ENCODE data around the gene DDX47.
"Not testable (repeated sequence)": the region's sequence is repeated elsewhere in the genome, so short reads cannot be mapped to it uniquely, and the experiment has no call there.

Gene DDX47

DNA sequence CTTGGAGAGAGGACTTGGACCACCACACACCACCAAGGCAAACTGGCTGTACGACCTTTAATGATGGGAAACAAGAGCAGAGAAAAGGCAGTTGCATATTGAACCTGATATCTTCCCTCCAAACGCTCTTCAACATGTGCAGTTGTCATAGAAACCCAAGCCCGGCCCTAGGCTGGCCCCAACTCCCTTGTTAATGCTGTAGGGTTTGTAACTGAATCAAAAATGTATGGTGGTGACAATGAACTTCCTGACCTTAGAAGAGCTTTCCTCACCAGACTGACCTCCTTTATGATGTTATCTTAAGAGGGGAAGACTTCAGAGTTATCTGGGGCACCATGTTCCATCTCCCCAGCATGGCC is 15.4 kb upstream of the DDX47 start:
- no peak for DNase-seq

DNA sequence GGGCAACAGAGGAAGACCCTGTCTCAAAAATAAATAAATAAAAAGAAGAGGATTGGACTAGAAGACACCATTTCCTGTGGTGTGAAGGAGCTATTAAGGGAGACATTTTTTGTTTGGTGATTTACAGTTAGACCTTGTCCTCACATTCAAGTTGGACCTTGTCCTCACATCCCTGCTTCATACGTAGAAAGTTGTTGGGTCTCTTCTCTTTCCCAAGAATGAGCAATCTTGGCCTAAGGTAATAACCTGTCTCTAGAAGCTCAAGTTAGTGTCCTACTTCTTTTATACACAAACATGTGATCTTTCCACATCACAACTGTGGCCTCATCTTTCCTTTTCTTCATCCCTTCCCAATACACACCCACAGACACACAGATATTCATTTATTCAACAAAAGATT is 14.7 kb upstream of the DDX47 start:
- no peak for DNase-seq

DNA sequence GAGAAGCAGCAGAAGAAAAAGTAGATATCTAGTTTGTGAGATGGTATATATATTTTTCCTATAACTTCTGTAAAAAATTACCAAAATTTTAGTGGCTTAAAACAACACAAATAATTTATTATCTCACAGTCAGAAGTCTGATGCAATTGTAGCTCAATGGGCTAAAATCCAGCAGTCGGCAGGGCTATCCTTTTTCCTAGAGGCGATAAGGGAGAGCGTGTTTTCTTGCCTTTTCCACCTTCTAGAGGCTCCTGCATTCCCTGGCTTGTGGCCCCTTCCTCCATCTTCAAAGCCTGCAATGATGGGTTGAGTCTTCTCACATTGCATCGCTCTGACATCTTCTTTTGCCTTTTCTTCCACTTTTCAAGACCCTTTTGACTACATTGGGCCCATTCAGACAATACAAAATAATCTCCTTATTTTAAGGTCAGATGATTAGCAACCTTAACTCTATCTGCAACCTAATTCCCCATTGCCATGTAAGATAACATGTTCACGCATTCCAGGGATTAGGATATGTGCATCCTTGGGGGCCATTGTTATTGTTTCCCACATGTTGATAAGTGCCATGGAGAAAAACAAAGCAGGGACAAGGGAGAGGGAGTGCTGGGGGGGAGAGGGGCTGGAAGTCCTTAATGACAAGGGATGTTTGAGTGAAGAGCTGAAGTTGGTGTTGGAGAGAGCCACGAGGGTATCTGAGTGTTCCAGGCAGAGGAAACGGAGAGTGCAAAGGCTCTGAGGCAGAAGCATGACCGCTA is 13.8 kb upstream of the DDX47 start:
- no peak for DNase-seq

DNA sequence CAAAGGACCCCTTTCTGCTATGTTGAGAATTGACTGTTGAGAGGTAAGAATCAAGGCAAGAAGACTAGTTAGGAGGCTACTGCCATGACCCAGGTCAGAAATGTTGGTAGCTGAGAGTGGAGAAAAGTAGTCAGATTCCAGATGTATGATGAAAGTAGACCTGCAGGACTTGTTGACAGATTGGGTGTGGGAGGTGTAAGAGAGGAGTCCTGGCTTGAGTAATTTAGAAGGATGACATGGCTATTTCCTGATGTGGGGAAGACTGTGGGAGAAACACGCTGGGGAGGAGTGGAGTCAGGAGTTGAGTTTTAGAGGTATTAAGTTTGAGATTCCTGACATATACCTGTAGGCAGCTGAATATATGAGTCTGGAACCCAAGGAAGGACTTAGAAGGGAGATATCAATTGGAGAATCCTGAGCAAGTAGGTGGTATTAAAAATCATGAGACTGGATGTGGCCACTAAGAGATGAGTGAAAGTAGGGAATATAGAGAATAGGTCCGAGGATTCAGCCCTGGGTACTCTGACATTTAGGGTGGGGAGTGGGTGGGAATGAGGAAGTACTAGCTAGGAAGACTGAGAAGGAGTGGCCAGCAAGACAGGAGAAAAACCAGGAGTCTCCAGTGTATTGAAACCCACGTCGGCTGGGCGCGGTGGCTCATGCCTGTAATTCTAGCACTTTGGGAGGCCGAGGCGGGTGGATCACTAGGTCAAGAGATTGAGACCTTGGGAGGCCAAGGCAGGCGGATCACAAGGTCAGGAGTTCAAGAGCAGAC is 12.6 kb upstream of the DDX47 start:
- no peak for DNase-seq

DNA sequence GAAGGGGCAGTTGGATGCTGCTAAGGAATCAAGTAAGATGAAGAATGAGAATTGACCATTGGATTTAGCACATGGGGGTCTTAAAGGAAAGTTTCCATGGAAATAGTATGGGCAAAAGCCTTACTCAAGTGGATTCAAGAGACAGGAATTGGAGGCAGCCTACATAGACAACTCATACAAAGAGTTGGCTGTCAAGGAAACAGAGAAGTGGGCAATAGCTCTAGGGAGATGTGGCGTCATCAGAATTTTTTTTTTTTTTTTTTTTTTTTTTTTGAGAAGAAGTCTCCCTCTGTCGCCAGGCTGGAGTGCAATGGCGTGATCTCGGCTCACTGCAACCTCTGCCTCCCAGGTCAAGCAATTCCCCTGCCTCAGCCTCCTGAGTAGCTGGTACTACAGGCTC is 11.5 kb upstream of the DDX47 start:
- not testable (repeated sequence) for DNase-seq

DNA sequence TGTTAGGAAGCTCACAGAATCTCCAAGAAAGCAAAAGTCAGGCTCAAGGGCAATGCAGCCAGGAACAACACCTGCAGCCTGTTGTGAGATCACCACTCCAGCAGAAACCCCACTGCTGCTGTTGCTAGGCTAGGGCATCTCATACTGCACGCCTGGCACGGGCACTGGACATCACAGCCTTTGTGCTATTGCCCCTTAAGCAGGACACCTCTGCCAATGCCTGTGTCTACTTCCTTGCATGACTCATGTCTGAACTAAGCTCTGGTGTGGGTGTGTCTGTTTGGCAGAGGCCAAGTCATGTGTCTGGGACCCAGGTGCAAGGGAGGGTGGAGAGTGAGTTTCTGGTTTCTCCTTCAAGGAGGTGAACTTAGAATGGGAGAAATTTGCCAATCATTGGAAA is 10.0 kb upstream of the DDX47 start:
- peak; percentile 18 to 23 for DNase-seq

DNA sequence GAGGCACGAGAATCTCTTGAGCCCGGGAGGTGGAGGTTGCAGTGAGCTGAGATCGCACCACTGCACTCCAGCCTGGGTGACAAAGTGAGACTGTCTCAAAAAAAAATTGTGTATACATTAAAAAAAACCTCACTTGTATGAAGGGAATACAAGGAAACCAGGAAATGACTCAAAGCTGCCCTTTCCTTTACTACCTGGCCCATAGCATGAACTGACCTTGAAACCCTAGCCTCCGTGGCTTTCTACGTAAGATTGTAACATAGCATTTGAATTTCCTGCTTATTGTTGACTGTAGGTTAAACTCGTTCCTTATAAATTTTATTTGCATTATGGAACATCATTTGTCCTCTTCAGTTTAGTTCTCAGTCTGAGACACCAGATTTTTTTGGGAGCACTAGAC is 9.1 kb upstream of the DDX47 start:
- DNase-seq = no peak

DNA sequence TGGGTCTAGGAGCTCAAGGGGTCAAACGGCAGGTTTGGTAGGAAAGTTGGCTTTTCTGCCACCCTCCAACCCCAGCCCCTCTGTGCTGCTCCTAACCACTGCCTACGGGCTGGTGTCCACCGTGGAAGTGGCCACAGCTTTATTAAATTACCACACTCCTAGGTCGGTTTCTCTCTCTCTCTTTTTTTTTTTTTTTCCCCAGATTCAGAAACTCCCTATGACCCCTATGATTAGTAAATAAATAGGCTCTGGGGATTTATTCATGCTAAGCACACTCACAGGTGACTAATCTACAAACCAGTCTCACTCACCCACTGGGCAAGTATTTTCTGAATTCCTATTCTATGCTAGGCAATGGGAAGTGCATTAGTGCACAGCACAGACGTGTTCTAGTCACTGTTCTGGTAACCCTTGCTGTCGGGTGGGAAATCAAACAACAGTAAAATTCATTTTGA is 8.7 kb upstream of the DDX47 start:
- no peak for DNase-seq

DNA sequence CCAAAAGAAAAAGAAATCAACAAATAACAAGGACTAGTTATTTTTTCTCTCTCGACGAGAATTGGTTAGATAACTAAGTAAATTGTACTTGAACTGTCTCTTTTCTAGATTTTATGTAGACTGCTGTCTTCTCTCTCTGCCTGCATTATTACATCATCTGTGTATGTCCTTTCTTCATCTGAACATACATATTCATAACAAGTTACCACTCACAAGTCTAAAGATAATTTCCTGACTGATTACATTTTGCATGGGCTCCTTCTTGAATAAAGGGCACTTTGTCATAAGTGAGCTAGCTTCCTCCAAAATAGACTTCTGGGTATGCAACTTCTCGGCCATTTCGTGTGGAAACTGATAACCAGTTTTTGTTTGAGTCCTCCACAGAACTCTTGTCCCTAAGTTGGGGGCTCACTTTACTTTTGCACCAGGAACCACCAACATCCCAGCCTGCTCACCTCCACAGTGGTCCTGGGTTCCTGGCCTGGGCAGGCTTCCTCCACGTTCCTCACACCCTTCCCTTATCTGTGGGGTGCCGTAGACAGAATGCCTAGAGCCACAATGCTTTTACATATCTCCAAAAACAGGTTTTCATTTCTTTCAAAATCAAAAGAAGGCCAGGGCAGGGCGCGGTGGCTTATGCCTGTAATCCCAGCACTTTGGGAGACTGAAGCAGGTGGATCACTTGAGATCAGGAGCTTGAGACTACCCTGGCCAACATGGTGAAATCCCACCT is 6.2 kb upstream of the DDX47 start:
- no peak for DNase-seq

DNA sequence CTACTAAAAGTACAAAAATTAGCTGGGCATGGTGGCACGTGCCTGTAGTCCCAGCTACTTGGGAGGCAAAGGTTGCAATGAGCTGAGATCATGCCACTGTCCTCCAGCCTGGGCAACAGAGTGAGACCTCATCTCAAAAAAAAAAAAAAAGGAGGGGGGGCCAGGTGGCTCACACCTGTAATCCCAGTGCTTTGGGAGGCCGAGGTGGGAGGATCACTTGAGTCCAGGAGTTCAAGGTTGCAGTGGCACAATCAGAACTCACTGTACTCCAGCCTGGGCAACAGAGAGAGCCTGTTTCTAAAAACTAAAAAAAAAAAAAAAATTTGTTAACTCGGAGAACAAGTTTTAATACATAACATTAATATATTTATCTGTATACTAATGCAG is 5.6 kb upstream of the DDX47 start:
- DNase-seq = not testable (repeated sequence)

DNA sequence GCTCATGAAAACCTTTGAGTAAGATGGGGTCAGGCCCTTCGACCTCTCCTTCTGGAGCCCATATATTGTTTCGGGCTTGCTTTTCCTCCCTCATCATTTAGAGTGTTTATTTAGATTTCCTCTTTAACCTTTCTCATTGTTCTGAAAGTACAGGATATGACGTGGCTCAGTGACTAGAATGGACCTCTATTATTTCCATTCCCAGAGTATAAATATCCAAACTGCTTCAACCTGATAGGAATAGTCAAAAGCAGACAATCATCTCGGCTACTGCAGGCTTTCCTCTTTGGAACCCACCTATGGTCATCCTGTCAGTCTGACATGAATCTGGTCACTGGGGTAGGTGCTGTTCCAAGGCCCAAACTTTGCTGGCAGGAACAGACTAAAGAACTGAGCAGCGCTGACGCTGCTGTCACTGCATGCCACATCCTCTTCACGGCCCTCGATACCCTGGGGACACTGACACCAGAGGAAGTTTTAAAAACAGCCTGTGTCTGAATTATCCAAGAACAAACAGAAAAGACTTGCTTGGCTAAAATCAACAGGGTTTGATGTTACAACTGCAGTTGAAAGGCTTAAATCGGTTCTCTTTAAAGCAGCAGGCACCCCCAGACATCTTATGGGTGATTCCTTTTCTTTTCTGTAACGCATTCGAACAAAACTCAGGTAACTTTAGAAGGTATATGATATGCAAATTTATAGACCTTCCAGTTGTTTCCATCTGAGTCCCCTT is 5.0 kb upstream of the DDX47 start:
- no peak for DNase-seq

DNA sequence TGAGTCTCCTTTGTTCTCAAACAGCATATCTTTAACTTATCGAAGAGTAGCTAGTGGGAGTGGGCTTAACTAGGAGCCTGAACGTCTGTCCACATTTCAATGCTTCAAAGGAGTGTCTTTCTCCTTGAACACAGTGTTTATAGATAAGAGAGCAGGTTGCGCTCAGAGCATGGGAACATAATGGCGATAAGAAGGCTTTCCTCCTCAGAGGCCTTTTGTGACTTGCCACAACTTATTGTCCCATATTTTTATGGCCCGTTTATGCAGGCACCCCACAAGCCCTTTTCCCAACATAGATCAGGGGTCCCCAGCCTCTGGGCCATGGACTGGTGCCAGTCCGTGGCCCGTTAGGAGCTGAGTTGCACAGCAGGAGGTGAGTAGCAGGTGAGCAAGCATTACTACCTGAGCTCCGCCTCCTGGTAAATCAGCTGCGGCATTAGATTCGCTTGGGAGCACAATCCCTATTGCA is 2.6 kb upstream of the DDX47 start:
- DNase-seq = no peak

DNA sequence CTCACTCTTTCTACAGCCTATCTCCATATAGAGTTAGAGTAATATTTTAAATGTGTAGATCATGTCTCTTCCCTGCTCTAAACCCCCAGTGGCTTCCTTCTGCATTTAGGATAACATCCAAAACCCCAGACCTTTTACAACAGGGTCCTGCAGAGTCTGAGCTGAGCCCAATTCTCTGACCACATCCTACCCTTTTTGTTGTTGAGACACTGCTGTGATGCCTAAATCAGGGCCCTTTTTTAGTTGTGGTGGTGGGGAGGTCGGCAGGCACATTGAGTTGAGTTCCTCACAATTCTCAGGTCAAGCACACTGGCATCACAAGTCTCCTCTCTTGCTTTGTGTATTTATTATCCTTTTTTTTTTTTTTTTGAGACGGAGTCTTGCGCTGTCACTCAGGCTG is 1.8 kb upstream of the DDX47 start:
- DNase-seq = no peak

DNA sequence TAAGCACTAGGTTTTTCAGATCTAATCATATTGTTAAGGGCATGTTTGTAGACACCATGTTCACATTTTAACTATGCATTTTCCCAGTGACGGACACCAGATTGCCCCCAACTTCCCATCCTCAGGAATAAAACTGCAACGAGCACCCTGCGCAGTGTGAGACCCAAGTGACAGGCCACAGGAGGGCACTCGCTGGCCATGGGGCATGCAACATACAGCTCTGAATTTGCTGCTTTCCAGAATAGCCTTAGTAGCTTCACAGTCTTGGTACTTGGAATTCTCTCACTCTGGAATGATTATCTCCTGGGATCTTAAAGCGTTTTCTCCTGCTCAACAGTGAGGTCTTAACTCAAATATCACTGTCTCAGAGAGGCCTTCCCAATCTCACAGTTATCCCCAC is 972 bp upstream of the DDX47 start:
- DNase-seq = no peak

DNA sequence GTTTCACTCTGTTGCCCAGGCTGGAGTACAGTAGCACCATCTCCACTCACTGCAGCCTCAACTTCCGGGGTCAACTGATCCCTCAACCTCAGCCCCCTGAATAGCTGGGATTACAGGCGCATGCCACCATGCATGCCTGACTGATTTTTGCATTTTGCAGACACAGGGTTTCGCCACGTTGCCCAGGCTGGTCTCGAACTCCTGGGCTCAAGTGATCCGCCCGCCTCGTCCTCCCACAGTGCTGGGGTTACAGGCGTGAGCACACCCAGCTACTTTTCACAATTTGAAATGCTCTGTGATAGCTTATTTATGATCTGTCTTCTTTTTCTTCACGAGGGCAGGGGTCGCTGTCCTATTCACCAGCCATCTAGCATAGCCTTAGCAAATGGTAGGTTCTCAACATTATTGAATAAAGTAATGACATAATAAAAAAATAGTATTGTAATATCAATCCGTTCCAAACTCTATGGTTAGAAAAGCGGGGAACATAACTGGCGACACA is 477 bp upstream of the DDX47 start:
- DNase-seq = no peak

DNA sequence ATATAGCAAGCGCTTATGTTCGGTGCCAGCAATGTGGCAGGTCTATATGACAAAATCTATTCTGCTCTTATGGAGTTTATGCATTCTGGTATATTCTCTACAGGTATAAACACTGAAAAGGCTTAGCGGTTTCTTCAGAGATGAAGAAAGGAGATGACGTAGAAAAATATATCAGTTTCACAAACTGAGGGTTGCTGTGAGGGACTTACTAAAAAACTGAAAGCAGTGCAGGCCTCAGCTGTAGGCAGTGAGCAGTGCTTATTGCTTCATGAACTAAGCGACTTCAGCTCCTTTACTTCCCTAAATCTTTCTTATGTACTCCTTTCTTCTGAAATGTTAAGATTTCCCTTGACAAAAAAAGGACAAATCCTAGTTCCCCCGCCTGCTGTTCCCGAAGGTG is 4.5 kb downstream of the DDX47 start:
- DNase-seq = peak; percentile 15 to 32

DNA sequence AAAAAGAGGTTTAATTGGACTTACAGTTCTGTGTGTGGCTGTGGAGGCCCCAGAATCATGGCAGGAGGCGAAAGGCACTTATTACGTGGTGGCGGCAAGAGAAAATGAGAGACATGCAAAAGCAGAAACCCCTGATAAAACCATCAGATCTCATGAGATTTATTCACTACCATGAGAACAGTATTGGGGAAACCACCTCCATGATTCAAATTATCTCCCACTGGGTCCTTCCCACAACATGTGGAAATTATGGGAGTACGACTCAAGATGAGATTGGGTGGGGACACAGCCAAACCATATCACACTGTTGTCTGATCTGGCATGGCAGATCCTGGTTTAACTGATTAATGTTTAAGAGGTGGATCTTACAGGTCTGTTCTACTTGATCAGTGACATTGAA is 5.6 kb downstream of the DDX47 start:
- DNase-seq = no peak

DNA sequence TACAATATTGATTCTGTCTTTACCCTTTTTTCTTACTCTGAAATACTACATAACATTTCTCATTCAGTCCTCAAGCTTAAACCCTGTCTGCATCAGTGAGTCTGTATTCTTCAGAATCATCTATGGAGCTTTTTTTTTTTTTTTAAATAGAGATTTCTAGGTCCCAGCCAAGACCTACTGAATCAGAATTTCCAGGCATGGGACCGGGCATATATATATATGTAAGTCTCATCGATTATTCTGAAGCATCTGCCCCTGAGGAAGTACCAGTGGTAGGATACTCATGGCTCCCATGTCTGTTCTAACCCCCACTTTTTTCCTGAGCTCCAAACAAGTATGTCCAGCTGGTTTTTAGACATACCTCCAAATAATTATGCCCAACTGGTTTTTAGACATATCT is 6.1 kb downstream of the DDX47 start:
- no peak for DNase-seq

DNA sequence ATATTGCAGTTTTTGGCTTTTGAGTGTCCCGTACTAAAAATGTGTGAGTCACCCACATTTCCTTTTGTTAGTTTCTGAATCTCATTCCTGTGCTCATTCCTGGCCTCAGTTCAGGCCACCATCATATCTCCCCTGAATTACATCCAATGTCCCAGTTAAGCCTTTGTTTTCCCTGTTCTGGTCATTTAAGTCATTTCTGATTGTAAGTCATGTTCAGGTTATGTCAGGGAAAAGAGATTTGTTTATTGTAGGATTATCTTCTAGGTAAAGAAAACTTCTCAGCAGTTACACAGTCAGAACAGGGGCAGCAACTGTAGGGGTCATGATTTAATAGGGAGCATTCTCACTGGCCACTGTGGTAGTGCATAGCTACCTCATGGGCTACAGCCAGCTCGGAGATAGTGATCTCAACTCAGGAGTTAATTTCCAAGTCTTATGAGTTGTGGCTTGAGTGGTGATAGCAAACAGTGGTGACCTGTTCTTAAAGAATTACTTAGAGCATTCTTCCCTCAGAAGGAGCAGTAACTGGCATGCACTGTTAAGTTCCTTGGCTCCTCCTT is 6.7 kb downstream of the DDX47 start:
- DNase-seq = no peak

DNA sequence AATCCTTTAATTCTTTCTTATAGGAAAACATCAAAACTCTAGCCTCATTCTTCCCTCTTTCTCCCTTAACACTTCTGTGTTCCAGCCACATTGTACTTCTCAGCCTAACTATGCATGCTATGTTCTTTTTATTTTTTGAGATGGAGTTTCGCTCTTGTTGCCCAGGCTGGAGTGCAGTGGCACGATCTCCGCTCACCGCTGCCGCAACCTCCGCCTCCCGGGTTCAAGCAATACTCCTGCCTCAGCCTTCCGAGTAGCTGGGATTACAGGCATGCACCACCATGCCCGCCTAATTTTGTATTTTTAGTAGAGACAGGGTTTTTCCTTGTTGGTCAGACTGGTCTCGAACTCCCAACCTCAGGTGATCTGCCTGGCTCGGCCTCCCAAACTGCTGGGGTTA is 7.2 kb downstream of the DDX47 start:
- DNase-seq = not testable (repeated sequence)

DNA sequence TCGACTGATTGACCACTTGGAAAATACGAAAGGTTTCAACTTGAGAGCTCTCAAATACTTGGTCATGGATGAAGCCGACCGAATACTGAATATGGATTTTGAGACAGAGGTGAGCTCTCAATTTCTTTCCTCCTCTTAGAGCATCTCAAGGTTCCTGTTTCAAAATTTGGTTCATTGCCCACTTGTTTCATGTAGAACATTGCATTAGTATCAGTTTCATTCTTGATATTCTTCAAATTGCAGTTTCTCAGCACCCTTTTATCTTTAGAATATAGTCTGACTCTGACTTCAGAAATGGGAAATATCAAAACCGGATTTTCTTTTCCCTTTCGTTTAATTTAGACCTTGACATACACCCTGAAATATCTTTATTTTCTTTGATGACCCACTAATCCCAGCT is 8.8 kb downstream of the DDX47 start:
- DNase-seq = no peak

DNA sequence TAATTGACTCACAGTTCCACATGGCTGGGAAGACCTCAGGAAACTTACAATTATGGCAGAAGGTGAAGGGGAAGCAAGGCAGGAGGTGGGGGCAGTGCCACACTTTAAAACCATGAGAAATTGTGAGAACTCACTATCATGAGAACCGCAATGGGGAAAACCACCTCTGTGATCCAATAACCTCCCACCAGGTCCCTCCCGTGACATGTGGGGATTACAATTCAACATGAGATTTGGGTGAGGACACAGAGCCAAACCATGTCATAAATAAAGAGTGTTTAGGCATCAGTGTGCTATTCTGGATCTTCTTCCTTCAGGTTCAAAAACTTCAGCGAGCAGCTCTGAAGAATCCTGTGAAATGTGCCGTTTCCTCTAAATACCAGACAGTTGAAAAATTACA is 9.7 kb downstream of the DDX47 start:
- DNase-seq = no peak

DNA sequence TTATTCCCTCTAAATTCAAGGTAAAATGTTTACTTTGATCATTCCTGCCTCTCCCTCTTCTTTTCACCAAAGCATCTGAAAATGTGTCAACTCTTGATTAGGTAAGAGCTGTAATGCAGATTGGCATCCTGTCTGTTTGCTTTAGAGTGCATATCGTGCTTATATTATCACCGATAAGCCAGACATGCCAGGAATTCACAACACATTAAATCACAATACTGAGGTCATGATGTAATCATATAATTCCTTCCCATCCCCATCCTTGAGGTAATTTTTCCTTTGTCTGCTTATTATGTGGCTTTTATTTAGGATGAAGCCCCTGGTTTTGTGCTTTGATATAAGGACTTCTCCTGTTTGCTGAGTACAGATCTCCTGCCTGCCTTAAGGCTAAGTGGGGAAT is 10.2 kb downstream of the DDX47 start:
- no peak for DNase-seq
